Fibroblast of lung (primary cell): ENCODE data around the gene UNC45A. TPM values are rescaled to one million over a fixed set of nuclear protein-coding genes. Genes with fewer than 3 reads are reported as not detected.

Experiments used
- DNase-seq, 2 donors: peaks; one replicate each; pipeline versions ENCODE4 v3.0.0 to v3.0.0-alpha.2; 2010; ENCODE audit warnings: low read depth in 2 of 2
- H2AFZ ChIP-seq: 2 replicates; pipeline ENCODE4 v1.5.1; 2012; ENCODE audit warnings: low read length, control low read depth, inconsistent platforms
- H3K27ac ChIP-seq: 2 replicates; pipeline ENCODE4 v1.5.1; 2011; ENCODE audit warnings: low read length, control low read depth; ENCODE audit not compliant: insufficient read depth
- H3K27me3 ChIP-seq: 2 replicates; pipeline ENCODE4 v1.5.1; 2011; ENCODE audit warnings: mild to moderate bottlenecking, low read length; ENCODE audit not compliant: control insufficient read depth, insufficient read depth
- H3K36me3 ChIP-seq: 2 replicates; pipeline ENCODE4 v1.5.1; 2011; ENCODE audit warnings: low read length; ENCODE audit not compliant: control insufficient read depth, insufficient read depth
- H3K4me1 ChIP-seq: 2 replicates; pipeline ENCODE4 v1.5.1; 2011; ENCODE audit warnings: low read length; ENCODE audit not compliant: control insufficient read depth, insufficient read depth; ENCODE audit errors: extremely low read depth
- H3K4me2 ChIP-seq: 2 replicates; pipeline ENCODE4 v1.5.1; 2011; ENCODE audit warnings: low read length, control low read depth; ENCODE audit not compliant: insufficient read depth; ENCODE audit errors: extremely low read depth
- H3K4me3 ChIP-seq, 4 experiments: fragments of 200-600 bp in 1 of 4; sonication (generic) in 1 of 4; replicated peaks in 1 of 4; 2 replicates each; pipeline ENCODE4 v1.5.1; 2011 to 2016; ENCODE audit warnings: low read length in 4 of 4, low read depth in 3 of 4, mild to moderate bottlenecking in 3 of 4, control low read depth in 2 of 4, inconsistent platforms in 1 of 4, mixed read lengths in 1 of 4; ENCODE audit not compliant: insufficient read depth in 1 of 4; ENCODE audit errors: control extremely low read depth in 1 of 4
- H3K79me2 ChIP-seq: 2 replicates; pipeline ENCODE4 v1.5.1; 2012; ENCODE audit warnings: mild to moderate bottlenecking, low read length, inconsistent platforms; ENCODE audit not compliant: control insufficient read depth, insufficient read depth
- H3K9ac ChIP-seq: 2 replicates; pipeline ENCODE4 v1.5.1; 2011; ENCODE audit warnings: mild to moderate bottlenecking, low read length, control low read depth; ENCODE audit not compliant: insufficient read depth
- H3K9me3 ChIP-seq: 2 replicates; pipeline ENCODE4 v1.5.1; 2012; ENCODE audit warnings: low read depth, low read length; ENCODE audit not compliant: control insufficient read depth, insufficient read depth
- H4K20me1 ChIP-seq: 2 replicates; pipeline ENCODE4 v1.5.1; 2011; ENCODE audit warnings: low read length; ENCODE audit not compliant: control insufficient read depth, insufficient read depth; ENCODE audit errors: extremely low read depth
- CTCF ChIP-seq, 2 donors: IDR thresholded peaks in 1 of 2; conservative IDR thresholded peaks in 1 of 2; 1 replicate in 1 of 2; 2 replicates in 1 of 2; pipeline ENCODE4 v1.5.1; 2011 to 2012; ENCODE audit warnings: low read length in 2 of 2, control low read depth in 1 of 2, inconsistent platforms in 1 of 2, low read depth in 1 of 2, mild to moderate bottlenecking in 1 of 2
- EZH2 ChIP-seq: IDR thresholded peaks from 2 replicates; pipeline ENCODE4 v1.5.1; 2012; ENCODE audit warnings: low read length, control low read depth, mild to moderate bottlenecking; ENCODE audit errors: missing control alignments
- polyA plus RNA-seq, 2 donors: library from polyadenylated mRNA; depleted of rRNA in 1 of 2; stranded (reverse) in 1 of 2; unstranded in 1 of 2; fragments of >200 nt; gene quantifications; 2 replicates each; pipeline ENCODE4 v1.2.1, GENCODE V29; 2011 to 2012; ENCODE audit warnings: missing spikeins in 1 of 2
- total RNA-seq: library from RNA; depleted of rRNA; stranded (reverse); fragments of >200 nt; gene quantifications from 2 replicates; pipeline ENCODE4 v1.2.1, GENCODE V29; 2014

Gene UNC45A
- total and polyA plus RNA-seq, 2 donors (not counting 1 experiment from before 2014, with no cell fraction given): 41.7 to 104 TPM

GRCh38 chr15:90988296-90988695, 53.2 kb downstream of the UNC45A start:
- H3K4me3 ChIP-seq: no peak overlapping the region
- H3K27ac ChIP-seq: no peak overlapping the region
- peak overlapping the region; percentile 32 for H3K4me2 ChIP-seq
- H3K36me3 ChIP-seq: peaks cover 3% of the 10 kb centered on the region
- H3K9me3 ChIP-seq: no peaks in the 10 kb centered on the region
- TF ChIP-seq EZH2: no peak
- TF ChIP-seq CTCF (conservative IDR thresholded peaks at IDR 0.05 in 1 of 2, IDR thresholded peaks at IDR 0.05 in 1 of 2; ENCODE audit: low read depth in 1 of 2, low read length in 2 of 2): no peak
- peak overlapping the region; percentile 37 for H2AFZ ChIP-seq
- no peaks in the 10 kb centered on the region for H3K27me3 ChIP-seq
- H3K9ac ChIP-seq: no peak overlapping the region
- H3K79me2 ChIP-seq: peaks cover 97% of the 10 kb centered on the region
- no peaks in the 10 kb centered on the region for H3K4me1 ChIP-seq
- DNase-seq: peak in 1 of 2 donors; percentile 12
- H4K20me1 ChIP-seq: no peaks in the 10 kb centered on the region

GRCh38 chr15:90989040-90989768, 54.1 kb downstream of the UNC45A start:
- Histone ChIP-seq H3K4me2 (no peak overlapping the region), H2AFZ (no peak overlapping the region), H3K36me3 (peaks cover 2% of the 10 kb centered on the region), H4K20me1 (no peaks in the 10 kb centered on the region), H3K9ac (no peak overlapping the region), H3K4me3 (no peak overlapping the region), H3K27me3 (no peaks in the 10 kb centered on the region), H3K9me3 (no peaks in the 10 kb centered on the region), H3K27ac (no peak overlapping the region), H3K79me2 (peaks cover 98% of the 10 kb centered on the region), H3K4me1 (no peaks in the 10 kb centered on the region)
- TF ChIP-seq EZH2 (no peak), CTCF (conservative IDR thresholded peaks at IDR 0.05 in 1 of 2, IDR thresholded peaks at IDR 0.05 in 1 of 2; ENCODE audit: low read depth in 1 of 2, low read length in 2 of 2) (no peak)
- DNase-seq: no peak

GRCh38 chr15:90990446-90990845, 55.4 kb downstream of the UNC45A start:
- H3K9ac ChIP-seq: no peak overlapping the region
- H4K20me1 ChIP-seq: no peaks in the 10 kb centered on the region
- no peak for TF ChIP-seq CTCF (conservative IDR thresholded peaks at IDR 0.05 in 1 of 2, IDR thresholded peaks at IDR 0.05 in 1 of 2; ENCODE audit: low read depth in 1 of 2, low read length in 2 of 2)
- no peak for TF ChIP-seq EZH2
- no peaks in the 10 kb centered on the region for H3K36me3 ChIP-seq
- H3K9me3 ChIP-seq: no peaks in the 10 kb centered on the region
- H2AFZ ChIP-seq: no peak overlapping the region
- H3K4me3 ChIP-seq: no peak overlapping the region
- no peaks in the 10 kb centered on the region for H3K27me3 ChIP-seq
- DNase-seq: no peak
- H3K4me2 ChIP-seq: no peak overlapping the region
- peaks cover 87% of the 10 kb centered on the region for H3K79me2 ChIP-seq
- H3K4me1 ChIP-seq: no peaks in the 10 kb centered on the region
- H3K27ac ChIP-seq: no peak overlapping the region
